Trophoblast cell (in vitro differentiated cells and primary cell): ENCODE results near the gene ACTR8.

Experiments used
- DNase-seq, 2 donors: peaks; one replicate each; pipeline ENCODE4 v3.0.0-alpha.2; 2016
- H2AFZ ChIP-seq: 2 replicates; pipeline ENCODE4 v1.6.1; 2013; ENCODE audit warnings: low read length, moderate library complexity, mild to moderate bottlenecking; ENCODE audit not compliant: insufficient read depth, poor library complexity
- H2AK5ac ChIP-seq: 2 replicates; pipeline ENCODE4 v1.6.1; 2013; ENCODE audit warnings: mild to moderate bottlenecking, low read length
- H2BK120ac ChIP-seq: 2 replicates; pipeline ENCODE4 v1.6.1; 2013; ENCODE audit warnings: low read length, mild to moderate bottlenecking, moderate library complexity; ENCODE audit not compliant: insufficient read depth, poor library complexity
- H2BK12ac ChIP-seq: 2 replicates; pipeline ENCODE4 v1.6.1; 2013; ENCODE audit warnings: mild to moderate bottlenecking, low read length, moderate library complexity
- H2BK5ac ChIP-seq: 2 replicates; pipeline ENCODE4 v1.6.1; 2013; ENCODE audit warnings: low read length, low read depth, moderate library complexity, mild to moderate bottlenecking; ENCODE audit not compliant: poor library complexity
- H3K14ac ChIP-seq: 2 replicates; pipeline ENCODE4 v1.6.1; 2013; ENCODE audit warnings: mild to moderate bottlenecking, low read length
- H3K18ac ChIP-seq: 2 replicates; pipeline ENCODE4 v1.6.1; 2013; ENCODE audit warnings: mild to moderate bottlenecking, low read length
- H3K23ac ChIP-seq: 2 replicates; pipeline ENCODE4 v1.6.1; 2013; ENCODE audit warnings: low read length
- H3K27ac ChIP-seq: 2 replicates; pipeline ENCODE4 v1.5.1; 2013; ENCODE audit warnings: low read depth, mild to moderate bottlenecking, inconsistent platforms, low read length, moderate library complexity
- H3K27me3 ChIP-seq: 2 replicates; pipeline ENCODE4 v1.6.1; 2013; ENCODE audit warnings: inconsistent platforms, mild to moderate bottlenecking, low read length, moderate library complexity; ENCODE audit not compliant: insufficient read depth
- H3K36me3 ChIP-seq, 2 experiments: 1 replicate in 1 of 2; 2 replicates in 1 of 2; pipeline ENCODE4 v1.6.1; 2013; ENCODE audit warnings: low read length in 2 of 2, mild to moderate bottlenecking in 2 of 2, moderate library complexity in 1 of 2; ENCODE audit not compliant: insufficient read depth in 2 of 2, control insufficient read depth in 1 of 2
- H3K4ac ChIP-seq: 2 replicates; pipeline ENCODE4 v1.6.1; 2013; ENCODE audit warnings: low read depth, mild to moderate bottlenecking, low read length, moderate library complexity
- H3K4me1 ChIP-seq, 2 experiments: 1 replicate in 1 of 2; 2 replicates in 1 of 2; pipeline ENCODE4 v1.6.1; 2013; ENCODE audit warnings: low read length in 2 of 2, mild to moderate bottlenecking in 2 of 2, moderate library complexity in 1 of 2; ENCODE audit not compliant: insufficient read depth in 2 of 2, control insufficient read depth in 1 of 2
- H3K4me2 ChIP-seq: 2 replicates; pipeline ENCODE4 v1.6.1; 2013; ENCODE audit warnings: inconsistent platforms, mild to moderate bottlenecking, low read length, moderate library complexity
- H3K4me3 ChIP-seq: 2 replicates; pipeline ENCODE4 v1.5.1; 2013; ENCODE audit warnings: mild to moderate bottlenecking, low read depth, low read length, inconsistent platforms
- H3K79me1 ChIP-seq: one replicate; pipeline ENCODE4 v1.6.1; 2013; ENCODE audit warnings: low read length
- H3K79me2 ChIP-seq: 2 replicates; pipeline ENCODE4 v1.6.1; 2013; ENCODE audit warnings: low read length, mild to moderate bottlenecking; ENCODE audit not compliant: control insufficient read depth, insufficient read depth, poor library complexity
- H3K9ac ChIP-seq: 2 replicates; pipeline ENCODE4 v1.6.1; 2013; ENCODE audit warnings: mild to moderate bottlenecking, low read length
- H3K9me3 ChIP-seq: 2 replicates; pipeline ENCODE4 v1.6.1; 2013; ENCODE audit warnings: low read depth, mild to moderate bottlenecking, control low read depth, inconsistent platforms, low read length; ENCODE audit not compliant: insufficient read depth
- H4K12ac ChIP-seq: 2 replicates; pipeline ENCODE4 v1.6.1; 2013; ENCODE audit warnings: low read depth, mild to moderate bottlenecking, low read length, moderate library complexity
- H4K8ac ChIP-seq: 2 replicates; pipeline ENCODE4 v1.6.1; 2013; ENCODE audit warnings: low read depth, mild to moderate bottlenecking, low read length, moderate library complexity
- H4K91ac ChIP-seq: one replicate; pipeline ENCODE4 v1.6.1; 2013; ENCODE audit warnings: low read depth, mild to moderate bottlenecking, low read length, moderate library complexity
- WGBS: extraction: QIAGEN DNeasy Blood & Tissue Kit; methylation state at CpG from one replicate; pipeline ENCODE4 v1.1.7; 2013; ENCODE audit warnings: missing lambda C conversion rate; ENCODE audit not compliant: insufficient read length, insufficient coverage; ENCODE audit errors: extremely low coverage; 5-methylcytosine and 5-hydroxymethylcytosine counted together

The ACTR8 gene

DNA sequence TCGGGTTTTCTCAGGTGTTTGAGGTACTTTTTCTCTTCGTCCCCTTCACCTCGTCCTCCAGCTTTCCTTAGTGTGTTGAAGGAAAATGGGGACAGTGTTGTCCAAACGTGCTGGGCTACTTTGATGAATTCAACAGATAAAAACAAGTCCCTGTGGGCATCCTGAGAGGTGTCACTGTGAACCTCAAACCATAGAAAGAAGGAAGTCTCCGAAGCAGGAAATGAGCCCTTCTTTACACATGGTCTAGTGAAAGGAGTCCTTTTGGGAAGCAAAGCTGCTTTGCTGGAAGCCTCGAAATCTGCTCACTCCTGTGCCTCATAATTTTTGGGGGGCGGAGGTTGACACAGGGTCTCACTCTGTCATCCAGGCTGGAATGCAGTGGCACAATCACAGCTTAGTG, 25.0 kb downstream of the ACTR8 start:
- Histone ChIP-seq H4K91ac (no peak overlapping the region), H2BK120ac (no peak overlapping the region), H4K12ac (no peak overlapping the region), H2BK5ac (no peak overlapping the region), H3K9ac (no peak overlapping the region), H3K4me2 (no peak overlapping the region), H3K4me1 (no peaks in the 10 kb centered on the region), H2BK12ac (no peak overlapping the region), H3K36me3 (peaks cover 0 to 3% of the 10 kb centered on the region in 2 experiments), H3K14ac (no peak overlapping the region), H3K27me3 (no peaks in the 10 kb centered on the region), H2AFZ (no peak overlapping the region), H4K8ac (no peak overlapping the region), H3K9me3 (no peaks in the 10 kb centered on the region), H3K4me3 (no peak overlapping the region), H3K27ac (no peak overlapping the region), H3K79me1 (no peaks in the 10 kb centered on the region), H3K23ac (no peak overlapping the region), H2AK5ac (no peak overlapping the region), H3K4ac (no peak overlapping the region), H3K79me2 (no peaks in the 10 kb centered on the region), H3K18ac (no peak overlapping the region)
- WGBS = no CpG with 5 or more reads among the region's 7 CpGs
- no peak for DNase-seq

DNA sequence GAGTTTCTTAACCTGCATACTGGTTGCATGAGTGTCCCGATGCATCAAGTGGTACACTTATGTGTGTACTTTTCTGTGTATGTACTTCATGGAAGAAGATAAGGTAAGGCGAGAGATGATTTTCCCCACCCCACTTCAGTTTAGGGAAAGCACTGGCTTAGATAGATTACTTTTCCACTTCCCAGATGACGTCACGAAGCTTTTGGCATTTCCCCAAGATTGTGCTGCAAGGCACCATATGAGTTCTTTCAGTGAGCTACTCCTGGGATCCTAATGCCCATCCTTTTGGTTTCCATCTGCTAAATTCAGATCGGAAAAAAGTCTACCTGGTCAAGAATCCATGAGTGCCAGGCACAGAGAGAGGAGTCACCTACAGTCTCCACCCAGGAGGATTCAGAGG, 31.1 kb downstream of the ACTR8 start:
- H3K4me1 ChIP-seq = peaks cover 0 to 5% of the 10 kb centered on the region in 2 experiments
- H2BK12ac ChIP-seq = no peak overlapping the region
- no peak overlapping the region for H3K23ac ChIP-seq
- no peak overlapping the region for H2BK120ac ChIP-seq
- no CpG with 5 or more reads among the region's 5 CpGs for WGBS
- H3K18ac ChIP-seq = no peak overlapping the region
- no peak overlapping the region for H3K14ac ChIP-seq
- H3K27ac ChIP-seq = no peak overlapping the region
- no peak overlapping the region for H2AK5ac ChIP-seq
- H4K12ac ChIP-seq = no peak overlapping the region
- no peak overlapping the region for H2BK5ac ChIP-seq
- H4K8ac ChIP-seq = no peak overlapping the region
- no peak overlapping the region for H3K9ac ChIP-seq
- no peak overlapping the region for H2AFZ ChIP-seq
- no peaks in the 10 kb centered on the region for H3K79me1 ChIP-seq
- no peak for DNase-seq
- H3K9me3 ChIP-seq = peaks cover 3% of the 10 kb centered on the region
- H3K27me3 ChIP-seq = peaks cover 4% of the 10 kb centered on the region
- H3K4me3 ChIP-seq = no peak overlapping the region
- no peak overlapping the region for H4K91ac ChIP-seq
- no peak overlapping the region for H3K4ac ChIP-seq
- no peaks in the 10 kb centered on the region for H3K36me3 ChIP-seq
- no peak overlapping the region for H3K4me2 ChIP-seq
- H3K79me2 ChIP-seq = no peaks in the 10 kb centered on the region

DNA sequence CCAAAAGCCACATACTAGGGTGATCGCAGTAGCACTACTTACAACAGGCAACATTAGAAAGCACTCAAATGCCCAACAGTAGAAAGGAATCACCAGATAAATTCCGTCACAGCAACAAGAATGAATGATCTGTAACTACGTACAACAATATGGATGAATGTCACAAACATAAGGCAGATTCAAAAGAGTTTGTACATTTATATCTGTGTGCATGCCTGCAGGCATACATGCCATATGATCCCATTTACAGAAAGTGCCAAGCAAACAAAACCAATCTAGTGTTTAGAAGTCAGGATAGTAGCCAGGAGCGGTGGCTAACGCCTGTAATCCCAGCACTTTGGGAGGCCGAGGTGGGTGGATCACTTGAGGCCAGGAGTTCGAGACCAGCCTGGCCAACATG, 32.0 kb downstream of the ACTR8 start:
- Histone ChIP-seq H3K9ac (no peak overlapping the region), H2BK5ac (no peak overlapping the region), H2BK120ac (no peak overlapping the region), H3K18ac (no peak overlapping the region), H3K4me1 (peaks cover 5 to 6% of the 10 kb centered on the region in 2 experiments), H2AK5ac (no peak overlapping the region), H3K27me3 (peaks cover 4% of the 10 kb centered on the region), H3K27ac (no peak overlapping the region), H3K4me2 (no peak overlapping the region), H4K8ac (no peak overlapping the region), H2BK12ac (no peak overlapping the region), H3K36me3 (no peaks in the 10 kb centered on the region), H4K12ac (no peak overlapping the region), H3K4me3 (no peak overlapping the region), H3K79me1 (peaks cover 2% of the 10 kb centered on the region), H3K4ac (no peak overlapping the region), H3K23ac (no peak overlapping the region), H4K91ac (no peak overlapping the region), H2AFZ (no peak overlapping the region), H3K14ac (no peak overlapping the region), H3K9me3 (peaks cover 3% of the 10 kb centered on the region), H3K79me2 (no peaks in the 10 kb centered on the region)
- no CpG with 5 or more reads among the region's 7 CpGs for WGBS
- no peak for DNase-seq

DNA sequence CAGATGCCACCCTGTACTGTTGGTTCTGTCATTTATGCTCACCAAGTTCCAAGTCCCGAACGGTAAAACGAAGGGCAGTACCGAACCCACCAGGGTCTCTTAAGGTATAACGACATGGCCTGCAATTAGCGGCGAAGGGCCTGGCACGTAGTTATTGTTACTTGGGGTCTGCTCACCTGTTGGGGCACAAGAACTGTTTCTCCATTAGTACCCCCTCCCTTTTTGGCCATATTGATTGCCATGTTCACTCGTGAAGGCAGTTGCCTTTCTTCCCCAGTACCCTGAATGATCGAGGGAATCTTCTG, 35.1 kb downstream of the ACTR8 start:
- Histone ChIP-seq H3K4me2 (peak overlapping the region; percentile 89), H3K14ac (no peak overlapping the region), H3K4me3 (peak overlapping the region; percentile 70), H3K23ac (no peak overlapping the region), H3K9ac (no peak overlapping the region), H3K79me2 (no peaks in the 10 kb centered on the region), H3K4me1 (peaks cover 5 to 6% of the 10 kb centered on the region in 2 experiments), H3K18ac (no peak overlapping the region), H2AFZ (no peak overlapping the region), H2BK12ac (no peak overlapping the region), H4K91ac (no peak overlapping the region), H3K27me3 (peaks cover 4% of the 10 kb centered on the region), H3K79me1 (peaks cover 2% of the 10 kb centered on the region), H2BK5ac (no peak overlapping the region), H3K36me3 (no peaks in the 10 kb centered on the region), H4K12ac (no peak overlapping the region), H3K9me3 (peaks cover 3% of the 10 kb centered on the region), H2BK120ac (no peak overlapping the region), H4K8ac (no peak overlapping the region), H3K4ac (no peak overlapping the region), H3K27ac (no peak overlapping the region), H2AK5ac (no peak overlapping the region)
- DNase-seq = no peak
- no CpG with 5 or more reads among the region's 10 CpGs for WGBS
